ENCODE measurements around the gene SLC9A9.
"Not testable (repeated sequence)": the region's sequence is repeated elsewhere in the genome, so short reads cannot be mapped to it uniquely, and the experiment has no call there.

Gene SLC9A9

DNA sequence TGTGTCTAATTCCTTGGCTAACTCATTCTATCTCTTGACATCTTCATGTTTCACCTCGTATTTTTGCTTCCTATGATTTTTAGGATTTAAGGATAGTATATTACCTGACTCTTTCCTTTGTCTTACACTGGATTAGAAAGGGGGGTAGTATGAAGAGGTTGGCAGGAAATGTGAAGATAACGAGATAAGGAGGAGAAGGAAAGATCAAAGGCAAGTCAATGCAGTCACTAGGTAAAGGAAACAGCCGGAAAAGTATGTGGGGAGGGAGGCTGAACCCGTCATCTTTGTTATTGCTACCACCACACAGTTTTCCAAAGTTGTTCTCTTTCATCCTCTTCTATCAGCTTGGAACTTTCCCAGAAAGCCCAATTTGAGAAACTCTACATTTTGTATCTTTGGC, 90.6 kb downstream of the SLC9A9 start:
- DNase-seq (ENCODE audit: low read depth): no peak

DNA sequence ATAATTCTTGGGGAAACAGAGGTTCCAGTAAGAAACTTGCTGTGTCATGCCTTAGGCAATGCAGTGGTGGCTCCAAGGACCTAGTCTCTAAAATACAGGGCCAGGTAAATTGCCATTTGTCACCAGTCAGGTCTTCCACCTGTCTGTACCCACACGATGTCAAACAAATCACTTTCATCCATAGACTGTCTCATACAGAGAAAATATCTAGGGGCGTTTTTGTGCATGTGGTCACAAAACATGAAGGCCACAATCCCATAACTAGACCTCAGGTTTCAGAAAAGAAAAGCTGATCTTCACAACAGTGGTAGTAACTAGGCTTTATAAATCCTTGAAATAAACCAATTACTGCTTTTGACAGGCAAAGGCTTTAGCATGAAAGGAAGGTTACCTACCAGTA, 92.3 kb downstream of the SLC9A9 start:
- no peak for DNase-seq (ENCODE audit: low read depth)

DNA sequence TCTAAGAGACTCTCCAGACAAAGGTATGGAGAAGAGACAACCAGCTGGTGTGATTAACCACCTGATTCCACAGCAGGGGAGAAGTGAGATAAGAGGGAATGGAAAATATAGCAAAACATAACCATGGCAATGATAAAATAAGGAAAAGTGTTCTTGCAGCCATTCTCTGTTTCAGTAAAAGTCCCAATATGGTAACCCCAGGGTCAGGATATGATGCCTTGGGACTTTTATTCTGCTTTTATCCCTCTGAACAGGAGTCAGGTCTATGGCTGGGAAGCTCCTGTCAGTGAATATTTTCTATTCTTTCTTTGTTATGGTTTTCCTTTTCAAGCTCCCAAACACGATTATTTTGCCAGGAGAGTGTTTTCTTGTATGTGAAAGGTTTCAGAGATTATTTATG, 94.2 kb downstream of the SLC9A9 start:
- DNase-seq (ENCODE audit: low read depth): no peak

DNA sequence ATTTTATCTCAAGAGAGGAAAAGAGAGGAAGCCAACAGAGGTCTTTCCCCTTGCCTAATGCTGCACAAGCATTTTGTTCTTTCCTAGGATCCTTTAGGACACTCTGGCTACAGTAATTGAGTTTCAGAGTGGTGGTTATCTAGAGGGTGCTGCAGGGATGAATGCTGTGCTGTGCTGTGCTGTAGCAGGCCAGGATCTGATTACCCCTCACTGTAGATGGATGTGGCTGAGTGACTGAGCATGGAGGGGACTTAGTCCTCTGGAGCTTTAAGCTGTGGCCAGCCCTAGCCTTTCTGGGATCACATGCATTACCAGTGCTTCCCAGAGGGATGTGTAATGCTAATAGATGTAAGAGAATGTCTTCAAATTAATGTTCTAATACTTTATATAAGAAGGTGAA, 94.8 kb downstream of the SLC9A9 start:
- DNase-seq (ENCODE audit: low read depth): no peak

DNA sequence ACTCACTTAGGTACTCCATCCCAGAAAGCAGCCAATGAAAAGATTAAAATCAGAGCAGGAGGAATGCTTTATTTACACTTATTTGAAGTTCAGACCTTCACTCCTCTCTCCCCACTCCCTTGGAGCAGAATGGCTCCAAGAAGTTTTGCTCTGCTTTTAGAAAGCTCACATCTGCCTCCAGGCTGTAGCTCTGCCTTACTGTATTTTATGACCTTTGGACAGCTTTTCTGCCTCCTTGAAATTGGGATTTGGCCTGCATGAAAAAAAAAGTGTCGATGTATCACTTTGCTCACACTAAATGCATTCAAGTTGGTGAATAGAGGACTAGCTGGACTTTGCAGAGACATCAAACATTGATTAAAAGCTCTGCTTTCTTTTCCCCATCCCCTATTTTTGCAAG, 95.3 kb downstream of the SLC9A9 start:
- no peak for DNase-seq (ENCODE audit: low read depth)

DNA sequence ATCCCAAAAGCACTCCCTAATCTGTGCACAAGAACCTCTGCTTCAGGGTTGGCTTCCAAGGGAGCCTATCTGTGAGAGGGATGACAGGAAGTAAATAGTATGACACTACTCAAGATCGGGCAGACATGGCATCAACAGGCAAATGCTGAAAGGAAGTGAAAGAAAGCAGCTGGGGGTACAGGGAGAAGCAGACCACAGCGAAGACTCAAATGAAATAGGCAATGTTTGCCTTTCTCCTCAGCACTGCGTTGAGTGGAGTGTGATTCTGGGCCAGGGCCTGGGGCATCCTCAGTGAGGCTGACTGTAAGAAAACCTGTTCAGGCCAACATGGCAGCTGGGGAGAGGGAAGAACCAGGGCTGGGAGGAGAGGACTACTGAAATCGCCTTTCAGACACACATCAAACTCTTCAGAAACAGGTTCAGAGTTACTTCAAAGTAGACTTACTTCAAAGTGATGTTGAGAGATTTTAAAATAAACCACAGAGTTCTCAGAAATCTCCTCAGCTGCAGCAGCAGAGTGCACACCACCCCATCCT, 96.6 kb downstream of the SLC9A9 start:
- no peak for DNase-seq (ENCODE audit: low read depth)

DNA sequence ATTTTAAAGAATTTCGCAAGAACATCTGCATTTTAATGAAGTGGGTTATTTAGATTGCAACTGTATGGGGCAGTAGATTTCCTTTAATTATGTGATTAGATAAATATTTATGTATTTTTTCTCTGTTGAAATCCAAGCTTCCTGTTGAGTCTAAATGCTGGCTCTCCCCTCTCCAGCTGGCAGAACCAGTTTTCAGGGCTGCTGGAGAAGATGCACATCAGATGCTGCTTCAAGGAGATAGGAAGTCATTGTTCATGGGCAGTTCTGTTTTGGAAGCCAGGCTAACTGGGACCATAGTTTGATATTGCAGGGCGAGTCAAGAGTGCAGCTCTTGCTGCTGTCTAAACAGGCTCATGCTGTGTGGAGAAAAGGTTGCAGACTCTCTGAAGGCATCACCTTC, 97.4 kb downstream of the SLC9A9 start:
- DNase-seq (ENCODE audit: low read depth): no peak

DNA sequence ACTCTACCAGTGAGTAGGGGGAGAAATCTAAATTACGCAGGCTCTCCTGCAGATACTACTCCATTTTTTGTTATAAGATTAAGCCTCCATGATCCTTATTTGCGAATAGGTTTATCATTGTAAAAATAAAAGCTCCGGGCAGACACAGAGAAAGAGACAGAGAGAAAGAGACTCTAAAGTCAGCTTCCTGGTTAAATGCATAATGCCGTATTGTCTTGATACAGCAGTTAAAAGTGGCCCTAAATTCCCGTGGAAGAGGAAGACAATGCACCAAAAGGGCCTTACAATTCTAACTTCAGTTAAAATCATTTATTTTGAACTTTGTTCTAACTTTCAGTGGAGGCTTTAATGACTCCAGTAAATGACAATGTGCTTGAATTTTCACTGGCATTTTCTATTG, 98.3 kb downstream of the SLC9A9 start:
- no peak for DNase-seq (ENCODE audit: low read depth)

DNA sequence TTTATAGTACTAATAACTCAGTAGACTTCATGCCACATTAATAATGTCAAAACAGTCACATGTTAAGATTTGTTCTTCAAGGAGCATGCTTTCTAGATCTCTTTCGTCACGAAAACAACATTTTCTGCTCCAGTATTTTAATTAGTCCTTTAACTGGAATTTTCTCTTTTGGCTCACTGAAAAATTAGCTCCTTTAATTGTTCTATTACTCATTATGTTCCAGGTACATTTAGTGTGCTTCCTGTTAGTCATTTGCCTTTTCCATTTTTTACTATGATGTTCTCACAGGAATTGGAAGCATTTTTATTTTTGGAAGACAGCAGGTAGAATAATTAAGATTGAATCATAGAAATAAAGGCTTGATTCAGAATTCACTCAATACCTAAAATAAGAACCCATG, 111.2 kb downstream of the SLC9A9 start:
- no peak for DNase-seq (ENCODE audit: low read depth)

DNA sequence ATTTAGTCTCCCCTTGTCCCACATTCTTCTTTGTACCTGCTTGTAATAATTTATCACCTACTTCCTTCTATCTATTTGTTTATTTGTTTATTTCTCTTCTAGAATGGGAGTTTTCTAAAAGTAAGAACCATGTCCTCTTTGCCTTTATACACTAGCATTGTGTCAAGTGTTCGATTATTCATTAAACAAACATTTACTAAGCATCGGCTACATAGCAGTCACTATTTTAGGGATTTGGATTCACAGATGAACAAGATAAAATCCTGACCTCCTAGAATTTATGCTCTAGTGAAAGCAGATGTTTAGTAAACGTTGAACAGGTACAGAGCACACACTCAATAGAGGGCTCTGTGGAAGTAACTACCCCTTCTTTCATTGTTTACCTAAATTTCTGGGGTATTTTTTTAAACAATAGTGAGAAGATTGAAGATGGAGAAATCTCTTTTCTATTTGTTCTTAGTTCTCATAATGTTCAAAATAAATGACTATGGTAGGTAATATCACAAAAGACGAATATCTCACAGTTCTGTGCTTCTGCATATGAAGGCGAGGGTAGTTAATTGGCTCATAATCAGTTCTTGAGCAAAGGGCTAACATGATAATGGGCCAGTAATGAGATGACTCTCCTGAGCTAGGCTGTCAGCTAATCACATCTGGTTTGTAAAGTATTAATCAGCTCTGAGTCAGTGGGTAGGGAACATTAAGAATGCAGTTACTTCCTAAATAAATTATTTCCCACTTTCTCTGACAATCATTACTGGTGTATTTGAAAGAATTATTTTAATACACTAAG, 111.9 kb downstream of the SLC9A9 start:
- DNase-seq (ENCODE audit: low read depth): no peak

DNA sequence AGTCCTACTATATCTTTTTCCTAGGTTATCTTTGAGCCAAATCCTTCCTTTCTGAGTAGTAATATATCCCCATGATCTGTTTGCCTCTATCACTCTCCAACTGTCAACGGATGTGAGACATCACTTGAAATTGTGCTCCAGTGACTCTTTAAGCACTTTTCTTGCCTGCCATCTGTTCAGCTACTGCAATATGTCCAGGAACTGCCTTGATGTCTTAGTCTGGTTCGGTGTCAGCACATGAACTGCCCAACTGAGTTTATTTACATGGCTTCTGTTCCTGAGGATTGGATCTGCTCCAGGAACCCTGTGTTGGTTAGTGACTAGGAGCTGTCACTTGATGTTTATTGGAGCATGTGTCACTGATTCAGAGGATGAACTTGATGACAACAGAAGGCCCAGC, 116.5 kb downstream of the SLC9A9 start:
- no peak for DNase-seq (ENCODE audit: low read depth)

DNA sequence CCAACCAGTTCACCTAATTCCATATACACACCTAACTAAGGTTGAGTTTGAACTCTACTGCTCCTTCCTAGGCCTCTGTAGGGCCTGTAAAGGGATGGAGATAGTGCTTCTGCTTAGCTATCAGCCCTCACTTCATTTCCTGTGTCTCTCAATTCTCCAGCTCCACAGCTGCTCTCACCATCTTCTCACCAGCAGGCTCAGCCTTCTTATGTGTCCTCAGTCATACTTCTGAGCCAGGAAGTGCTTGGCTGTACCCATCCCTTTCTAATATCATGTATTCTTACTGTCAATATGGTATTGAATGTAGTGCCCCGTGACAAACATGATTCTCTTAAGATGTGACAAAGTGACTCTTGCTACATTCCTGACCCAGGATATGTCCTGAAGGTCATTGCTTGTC, 116.9 kb downstream of the SLC9A9 start:
- DNase-seq (ENCODE audit: low read depth): no peak

DNA sequence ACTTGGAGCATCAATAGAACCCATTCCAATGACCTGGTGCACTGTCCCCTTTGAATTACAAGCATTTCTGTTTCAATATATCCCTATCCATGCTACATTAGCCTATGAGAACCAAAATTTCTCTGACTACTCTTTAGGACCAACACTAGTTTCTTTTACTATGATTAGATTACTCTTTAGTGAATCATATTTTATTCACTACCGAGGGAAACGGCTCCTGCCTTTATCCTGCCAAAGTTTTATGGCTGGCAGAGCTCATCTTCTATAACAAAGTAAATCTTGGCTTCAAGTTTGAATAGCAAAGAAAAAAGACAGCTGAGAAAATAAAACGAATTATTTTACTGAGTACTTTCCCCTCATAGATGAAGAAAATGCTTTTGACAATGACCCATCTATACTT, 120.9 kb downstream of the SLC9A9 start:
- DNase-seq (ENCODE audit: low read depth): no peak

DNA sequence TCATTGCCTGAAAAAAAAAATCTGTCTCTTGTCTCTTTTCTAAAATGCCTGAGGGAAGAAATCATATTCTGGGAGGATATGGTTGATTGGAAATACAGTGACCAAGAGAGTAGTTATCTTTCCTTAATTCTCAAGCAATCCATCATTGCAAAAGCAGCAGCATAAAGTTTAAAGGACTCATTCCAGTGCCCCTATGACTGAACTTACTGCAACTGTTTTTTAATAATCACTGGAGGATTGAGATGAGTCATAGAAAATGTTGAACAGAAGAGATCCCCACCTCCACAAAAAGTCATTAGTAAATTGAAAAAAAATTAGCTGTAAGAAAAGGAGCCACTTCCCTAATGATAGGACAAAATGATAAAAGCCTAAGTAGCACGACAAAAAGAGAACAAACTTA, 121.5 kb downstream of the SLC9A9 start:
- no peak for DNase-seq (ENCODE audit: low read depth)

DNA sequence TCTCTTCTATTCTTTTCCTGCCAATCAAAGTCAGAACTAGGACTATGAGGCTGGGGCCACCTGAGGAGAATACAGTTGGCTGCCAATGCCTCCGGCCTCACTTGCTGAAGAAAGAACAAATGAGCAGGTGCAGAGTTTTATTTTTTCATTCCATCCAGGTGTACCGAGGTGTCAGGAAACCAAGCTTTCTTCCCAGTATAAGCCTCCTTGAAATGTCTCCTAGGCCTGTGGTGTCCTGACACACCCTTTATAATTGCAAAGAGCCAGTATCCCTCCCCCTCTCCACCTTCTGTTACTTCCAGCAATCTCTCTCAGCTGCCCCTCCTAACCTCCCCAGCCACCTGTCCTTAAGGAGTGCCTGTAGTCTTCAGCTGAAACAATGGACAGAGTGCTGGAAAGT, 127.9 kb downstream of the SLC9A9 start:
- no peak for DNase-seq (ENCODE audit: low read depth)

DNA sequence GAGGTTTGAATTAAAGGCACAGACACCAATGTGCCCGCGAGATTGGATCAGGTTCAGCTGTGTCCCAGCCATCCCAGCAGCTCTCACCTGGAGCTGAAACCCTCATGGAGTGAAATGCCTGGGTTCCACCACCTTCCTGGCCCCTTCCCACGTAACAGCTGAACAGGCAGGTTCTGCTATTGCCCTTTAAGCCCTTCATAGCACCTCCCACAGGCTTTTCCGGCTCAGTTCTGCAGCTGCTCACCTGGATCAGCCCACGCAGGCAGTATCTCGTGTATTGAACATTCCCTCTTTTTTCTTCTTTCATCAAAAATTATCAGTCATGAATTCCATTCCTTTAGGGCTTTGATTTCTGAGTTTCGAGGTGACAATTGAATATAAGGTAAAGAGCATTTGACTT, 129.8 kb downstream of the SLC9A9 start:
- no peak for DNase-seq (ENCODE audit: low read depth)

DNA sequence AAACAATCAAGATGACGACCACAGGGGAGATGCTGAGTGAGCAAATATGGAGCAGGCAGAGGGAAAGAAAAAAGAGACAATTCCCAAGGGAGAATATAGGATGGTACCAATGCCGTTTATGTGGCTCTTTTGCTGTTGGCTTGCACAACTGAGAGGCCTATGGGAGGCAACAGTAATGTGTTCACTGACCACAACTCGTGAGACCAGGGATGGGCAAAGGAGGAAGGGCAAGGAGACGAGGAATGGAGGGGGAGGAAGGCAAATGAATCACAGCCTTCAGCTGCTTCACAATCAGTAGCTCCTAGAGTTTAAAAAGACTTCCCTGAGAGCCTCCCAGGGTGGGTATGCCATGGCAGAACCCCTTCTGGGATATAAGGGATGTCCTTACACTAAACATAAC, 131.5 kb downstream of the SLC9A9 start:
- DNase-seq (ENCODE audit: low read depth): no peak

DNA sequence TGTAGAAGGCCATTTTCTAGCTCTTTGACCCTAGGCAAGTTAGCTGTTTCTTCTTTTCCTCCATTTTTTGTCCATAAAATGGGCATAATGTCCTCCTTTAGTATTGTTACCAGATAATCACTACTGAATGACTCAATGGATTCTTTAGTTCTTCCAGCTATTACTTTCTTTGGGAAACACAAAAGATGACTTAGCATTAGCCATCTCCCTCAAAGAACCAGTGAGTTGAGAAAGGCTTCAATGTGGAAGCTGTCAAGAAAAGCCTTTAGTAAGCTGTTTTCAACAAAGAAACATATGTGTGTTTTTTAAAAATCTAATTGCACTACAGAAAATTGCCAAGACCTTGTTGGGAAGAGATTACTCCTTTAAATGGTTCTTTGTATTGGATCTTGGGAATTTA, 135.7 kb downstream of the SLC9A9 start:
- no peak for DNase-seq (ENCODE audit: low read depth)

DNA sequence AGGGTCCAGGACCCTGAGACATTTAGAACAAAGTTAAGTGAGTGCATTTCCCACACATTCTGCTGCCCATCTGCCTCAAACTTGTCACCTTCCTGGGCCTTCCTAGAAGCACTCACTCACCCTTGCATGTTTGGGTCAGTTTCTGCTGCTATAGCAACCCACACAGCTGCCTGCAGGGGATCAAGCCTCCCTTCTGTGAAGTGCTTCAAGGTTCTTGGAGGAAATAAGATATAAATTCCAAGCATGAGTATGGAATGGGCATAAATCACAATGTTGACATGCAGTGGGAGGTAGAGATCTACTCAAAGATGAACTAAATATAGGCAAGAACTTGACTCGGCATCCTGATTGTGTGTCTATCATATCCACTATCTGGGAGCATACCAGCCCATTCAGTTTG, 140.4 kb downstream of the SLC9A9 start:
- no peak for DNase-seq (ENCODE audit: low read depth)

DNA sequence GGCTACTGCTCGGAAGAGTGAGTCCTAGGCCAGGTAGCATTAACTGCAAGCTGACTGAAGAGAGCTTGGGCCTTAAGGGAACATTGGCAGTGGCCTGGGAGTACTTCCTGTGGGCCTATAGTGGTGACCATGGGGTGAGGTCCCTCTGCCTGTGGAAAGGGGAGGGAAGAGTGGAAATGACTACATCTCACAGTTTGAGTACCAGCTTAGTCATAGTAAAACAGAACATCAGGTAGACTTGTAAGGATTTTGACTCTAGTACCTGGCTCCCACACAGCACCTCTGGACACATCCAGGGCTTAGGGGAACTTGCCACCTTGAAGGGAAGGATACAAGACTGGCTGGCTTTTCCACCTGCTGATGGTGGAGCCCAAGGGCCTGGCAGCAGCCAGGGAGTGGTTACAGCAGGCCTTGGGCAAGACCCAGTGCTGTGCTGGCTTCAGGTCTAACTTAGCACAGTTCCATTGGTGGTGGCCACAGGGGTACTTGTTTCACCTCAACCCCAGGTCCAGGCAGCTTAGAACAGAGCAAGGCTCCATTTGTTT, 147.8 kb downstream of the SLC9A9 start:
- DNase-seq (ENCODE audit: low read depth): no peak

DNA sequence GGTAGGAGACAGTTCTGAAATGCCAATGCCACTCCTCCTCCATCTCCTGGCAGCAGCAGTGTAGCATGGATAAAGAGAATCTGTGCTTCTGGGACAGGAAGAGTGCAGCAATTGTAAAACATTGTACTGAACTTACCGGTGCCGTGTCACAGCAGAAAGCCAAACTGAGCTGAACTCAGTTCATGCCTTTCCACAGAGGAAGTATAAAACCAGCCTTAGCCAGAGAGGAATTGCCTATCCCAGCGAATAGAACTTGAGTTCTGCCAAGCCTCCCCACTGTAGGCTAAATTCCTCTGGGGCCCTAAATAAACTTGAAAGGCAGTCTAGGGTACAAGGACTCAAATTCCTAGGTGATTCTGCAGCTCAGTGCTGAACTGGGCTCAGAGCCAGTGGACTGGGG, 148.8 kb downstream of the SLC9A9 start:
- DNase-seq (ENCODE audit: low read depth): no peak

DNA sequence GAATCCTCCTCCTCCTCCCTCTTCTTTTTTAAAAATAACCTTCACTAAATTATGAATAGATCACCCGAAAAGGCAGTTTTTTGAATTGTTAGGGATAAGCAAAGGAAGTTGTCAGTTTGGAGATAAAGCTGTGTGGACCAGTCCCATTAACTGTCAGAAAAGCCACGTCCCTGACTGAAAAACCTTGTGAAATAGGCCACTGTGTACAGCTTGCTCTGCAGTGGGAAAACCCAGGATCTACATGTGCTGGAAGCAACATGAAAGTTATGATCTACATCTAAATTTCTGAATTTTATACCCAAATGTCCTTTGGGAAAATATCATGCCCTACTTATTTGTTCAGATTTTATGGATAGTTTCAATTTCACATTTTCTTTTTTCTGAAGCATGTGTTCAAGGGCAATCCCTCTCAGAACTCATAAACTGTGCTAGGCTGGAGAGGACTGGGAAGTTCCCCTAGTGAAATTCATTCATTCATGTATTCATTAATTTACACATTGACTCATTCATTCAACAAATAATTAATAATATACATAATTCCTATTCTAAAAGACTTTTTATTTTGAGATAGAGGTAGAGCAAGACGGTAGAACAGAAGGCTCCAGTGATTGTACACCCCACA, 149.5 kb downstream of the SLC9A9 start:
- DNase-seq (ENCODE audit: low read depth): no peak

DNA sequence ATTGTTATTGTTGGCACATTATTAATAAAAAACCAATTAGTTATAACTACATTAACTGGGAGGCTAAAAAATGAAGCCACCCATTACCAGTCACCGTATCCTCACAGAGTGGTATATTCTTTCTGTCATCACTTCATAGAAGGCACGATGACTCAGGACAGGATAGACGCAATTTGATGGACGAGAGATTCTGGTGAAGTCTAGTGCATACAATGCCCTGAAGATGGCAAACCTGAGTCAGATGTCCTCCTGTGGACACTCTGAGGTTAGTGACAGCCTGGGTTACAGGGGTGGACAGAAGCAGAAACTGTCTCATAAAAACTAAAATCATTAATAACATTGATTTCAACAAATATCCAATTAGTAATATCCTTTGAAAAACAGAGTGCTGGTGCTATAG, 150.3 kb downstream of the SLC9A9 start:
- no peak for DNase-seq (ENCODE audit: low read depth)

DNA sequence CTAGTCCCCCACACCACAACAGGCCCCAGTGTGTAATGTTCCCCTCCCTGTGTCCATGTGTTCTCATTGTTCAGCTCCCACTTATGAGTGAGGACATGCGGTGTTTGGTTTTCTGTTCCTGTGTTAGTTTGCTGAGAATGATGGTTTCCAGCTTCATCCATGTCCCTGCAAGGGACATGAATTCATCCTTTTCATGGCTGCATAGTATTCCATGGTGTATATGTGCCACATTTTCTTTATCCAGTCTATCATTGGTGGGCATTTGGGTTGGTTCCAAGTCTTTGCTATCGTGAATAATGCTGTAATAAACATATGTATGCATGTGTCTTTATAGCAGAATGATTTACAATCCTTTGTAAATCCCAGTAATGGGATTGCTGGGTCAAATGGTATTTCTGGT, 152.9 kb downstream of the SLC9A9 start:
- DNase-seq (ENCODE audit: low read depth): not testable (repeated sequence)
